Transverse colon (tissue), 4 donors: ENCODE results near the gene SCLY. TPM values are rescaled to one million over a fixed set of nuclear protein-coding genes. Genes with fewer than 3 reads are reported as not detected.

Source experiments
- DNase-seq: peaks from one replicate; pipeline ENCODE4 v3.0.0-alpha.2; 2019
- H3K27ac ChIP-seq, 4 donors: fragments of 200-600 bp; sonication (generic); 2 replicates each; pipeline ENCODE4 v1.5.1; 2016 to 2018; ENCODE audit warnings: inconsistent platforms in 4 of 4
- H3K27me3 ChIP-seq: fragments of 200-600 bp; sonication (generic); 2 replicates; pipeline ENCODE4 v1.5.1; 2017; ENCODE audit warnings: inconsistent platforms
- H3K36me3 ChIP-seq, 4 donors: fragments of 200-600 bp; sonication (generic); 2 replicates each; pipeline ENCODE4 v1.5.1; 2017 to 2019; ENCODE audit warnings: inconsistent platforms in 4 of 4
- H3K4me1 ChIP-seq, 4 donors: fragments of 200-600 bp; sonication (generic); 2 replicates each; pipeline ENCODE4 v1.5.1; 2017 to 2020; ENCODE audit warnings: inconsistent platforms in 4 of 4
- H3K4me3 ChIP-seq, 4 donors: fragments of 200-600 bp; sonication (generic); 1 replicate in 1 of 4; 2 replicates in 3 of 4; pipeline versions ENCODE4 v1.5.1 to v1.6.1; 2017 to 2019; ENCODE audit warnings: inconsistent platforms in 4 of 4
- H3K9me3 ChIP-seq, 2 donors: fragments of 200-600 bp; sonication (generic); 2 replicates each; pipeline ENCODE4 v1.5.1; 2017 to 2019; ENCODE audit warnings: inconsistent platforms in 2 of 2
- EP300 ChIP-seq: sonication (generic); formaldehyde crosslinking; IDR thresholded peaks from one replicate; pipeline ENCODE4 v1.6.1; 2017; ENCODE audit warnings: antibody characterized with exemption, low read depth
- POLR2A ChIP-seq: fragments of 450-650 bp; IDR thresholded peaks from one replicate; pipeline ENCODE4 v1.6.1; 2016; ENCODE audit warnings: antibody characterized with exemption, mild to moderate bottlenecking, moderate library complexity
- POLR2AphosphoS5 ChIP-seq, 3 donors: sonication (generic); formaldehyde crosslinking; IDR thresholded peaks; one replicate each; pipeline ENCODE4 v1.6.1; 2016; ENCODE audit warnings: antibody characterized with exemption in 3 of 3
- WGBS, 2 donors: methylation state at CpG; one replicate each; pipeline ENCODE4 v1.1.5; 2018; ENCODE audit warnings: low coverage in 1 of 2; 5-methylcytosine and 5-hydroxymethylcytosine counted together
- in situ Hi-C, 4 donors: fragments of 200-750 bp; cut with MboI; loops; one replicate each; pipeline versions ENCODE4 v1.15.0 to v1.15.1; 2017; ENCODE audit warnings: low sequenced_read_pairs in 3 of 4, low pct_ligation_motif_present in 1 of 4, low pct_unique_long_range_greater_than_20kb in 1 of 4
- intact Hi-C: fragments of 100-400 bp; cut with DNase I; formaldehyde crosslinking; loops from one replicate; pipeline ENCODE4 v1.15.1; 2023; ENCODE audit warnings: low total_unique reads
- total RNA-seq, 4 donors: library from RNA; depleted of rRNA; stranded (reverse); fragments of >200 nt; gene quantifications; one replicate each; pipeline ENCODE4 v1.1.0, GENCODE V29; 2016
- TF ChIP-seq, protein P1 (sequence below), 5 experiments: fragments of 200-600 bp in 3 of 5; fragments of 450-650 bp in 2 of 5; sonication (generic) in 3 of 5; IDR thresholded peaks; 1 replicate in 2 of 5; 2 replicates in 3 of 5; pipeline ENCODE4 v1.5.1; 2016 to 2017; ENCODE audit warnings: antibody characterized with exemption in 5 of 5, inconsistent platforms in 3 of 5, mild to moderate bottlenecking in 2 of 5, moderate library complexity in 1 of 5

Gene SCLY
- total RNA-seq, 4 donors from 2014 or later: 9.4 to 24.3 (median 11.1) TPM

DNA sequence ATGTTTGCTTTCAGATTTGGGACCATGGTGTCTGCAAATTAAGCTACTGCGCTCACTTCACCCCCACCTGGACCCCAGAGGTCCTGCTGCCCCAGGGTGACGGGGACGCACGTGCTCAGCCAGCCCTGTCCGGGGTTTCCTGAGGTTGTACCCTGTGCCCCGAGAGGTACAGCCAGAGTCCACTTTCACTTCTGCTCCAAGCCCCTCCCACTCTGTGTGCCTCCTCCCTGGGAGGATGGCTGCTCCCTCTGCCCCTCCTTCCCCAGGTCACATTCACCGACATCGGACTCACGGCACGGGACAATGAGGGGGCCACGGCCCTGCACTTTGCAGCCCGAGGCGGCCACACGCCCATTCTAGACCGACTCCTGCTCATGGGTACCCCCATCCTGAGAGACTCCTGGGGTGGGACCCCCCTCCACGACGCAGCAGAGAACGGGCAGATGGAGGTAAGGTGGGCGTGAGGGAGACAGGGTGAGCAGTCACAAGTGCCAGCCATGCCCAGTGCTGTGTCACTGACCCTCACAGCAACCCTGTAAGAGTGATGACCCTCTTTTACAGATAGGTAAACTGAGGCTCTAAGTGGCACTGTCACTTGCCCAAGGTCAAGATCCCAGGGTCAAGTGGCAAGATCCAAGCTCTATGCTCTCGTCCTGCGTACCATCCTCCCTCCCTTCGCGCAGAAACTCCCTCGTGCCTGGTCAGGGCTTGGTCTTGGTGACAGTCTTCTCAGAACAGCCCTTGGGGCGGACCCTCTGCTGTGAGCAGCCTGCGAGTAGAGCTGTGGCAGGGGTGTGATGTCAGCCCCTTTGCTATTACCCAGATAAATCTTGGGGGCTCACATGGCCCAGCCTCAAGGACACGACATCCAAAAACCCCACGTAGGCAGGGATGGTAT is 47.0 kb downstream of the SCLY start:
- 66 to 87% methylated on average over 3 to 28 of the region's 28 CpGs for WGBS, 2 donors
- Histone ChIP-seq H3K9me3 (peaks cover 3 to 6% of the 10 kb centered on the region in 2 donors), H3K4me3 (peak overlapping the region in 3 of 4 donors; percentile 11 to 28 (median 18)), H3K27ac (no peak overlapping the region), H3K36me3 (no peaks in the 10 kb centered on the region), H3K27me3 (no peaks in the 10 kb centered on the region), H3K4me1 (peaks cover 0 to 12% (median 6%) of the 10 kb centered on the region in 4 donors)
- intact Hi-C loops: no loop called here
- TF ChIP-seq, protein P1, sequence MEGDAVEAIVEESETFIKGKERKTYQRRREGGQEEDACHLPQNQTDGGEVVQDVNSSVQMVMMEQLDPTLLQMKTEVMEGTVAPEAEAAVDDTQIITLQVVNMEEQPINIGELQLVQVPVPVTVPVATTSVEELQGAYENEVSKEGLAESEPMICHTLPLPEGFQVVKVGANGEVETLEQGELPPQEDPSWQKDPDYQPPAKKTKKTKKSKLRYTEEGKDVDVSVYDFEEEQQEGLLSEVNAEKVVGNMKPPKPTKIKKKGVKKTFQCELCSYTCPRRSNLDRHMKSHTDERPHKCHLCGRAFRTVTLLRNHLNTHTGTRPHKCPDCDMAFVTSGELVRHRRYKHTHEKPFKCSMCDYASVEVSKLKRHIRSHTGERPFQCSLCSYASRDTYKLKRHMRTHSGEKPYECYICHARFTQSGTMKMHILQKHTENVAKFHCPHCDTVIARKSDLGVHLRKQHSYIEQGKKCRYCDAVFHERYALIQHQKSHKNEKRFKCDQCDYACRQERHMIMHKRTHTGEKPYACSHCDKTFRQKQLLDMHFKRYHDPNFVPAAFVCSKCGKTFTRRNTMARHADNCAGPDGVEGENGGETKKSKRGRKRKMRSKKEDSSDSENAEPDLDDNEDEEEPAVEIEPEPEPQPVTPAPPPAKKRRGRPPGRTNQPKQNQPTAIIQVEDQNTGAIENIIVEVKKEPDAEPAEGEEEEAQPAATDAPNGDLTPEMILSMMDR (IDR thresholded peaks at IDR 0.05): no peak
- TF ChIP-seq POLR2A: no peak
- TF ChIP-seq POLR2AphosphoS5 (IDR thresholded peaks at IDR 0.05): no peak
- no peak for TF ChIP-seq EP300
- peak; percentile 70 for DNase-seq
- in situ Hi-C loops: no loop called here

DNA sequence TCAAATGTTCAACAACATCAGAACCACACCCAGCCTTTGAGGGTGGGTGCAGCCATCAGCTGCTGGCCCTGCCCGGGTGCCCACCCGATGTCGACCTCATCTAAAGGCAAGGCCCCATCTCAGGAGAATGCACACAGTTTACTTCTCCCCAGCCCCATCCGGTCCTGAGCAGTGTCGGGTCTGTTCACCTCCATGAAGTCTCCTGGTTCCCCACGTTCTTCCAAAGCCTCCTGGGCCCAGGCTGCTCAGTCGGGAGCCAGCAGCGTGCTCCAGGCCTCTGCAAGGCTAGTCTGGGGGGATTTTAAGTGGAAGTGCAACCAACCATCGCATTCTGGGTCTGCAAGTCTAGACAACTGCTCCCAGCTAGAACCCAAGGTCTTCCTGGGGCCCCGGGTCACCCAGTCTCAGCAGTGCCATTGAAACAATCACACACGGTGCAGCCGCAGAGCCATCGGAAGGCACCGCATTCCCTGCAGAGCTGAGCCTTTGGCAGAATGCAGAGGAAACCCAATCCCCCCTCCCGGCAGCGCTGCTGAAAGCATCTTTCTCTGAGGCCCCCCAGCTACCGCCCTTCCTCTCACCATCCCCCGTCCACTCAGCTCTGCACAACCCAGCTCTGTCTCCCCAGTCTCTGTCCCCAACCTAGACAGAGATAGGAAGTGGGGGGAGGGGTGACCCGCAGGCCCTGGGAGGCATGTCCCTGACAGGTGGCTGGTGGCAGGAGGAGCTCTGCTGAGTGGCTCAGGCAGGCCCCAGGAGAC is 47.8 kb downstream of the SCLY start:
- in situ Hi-C loops: no loop called here
- Histone ChIP-seq H3K27me3 (no peaks in the 10 kb centered on the region), H3K4me1 (peaks cover 0 to 12% (median 6%) of the 10 kb centered on the region in 4 donors), H3K36me3 (no peaks in the 10 kb centered on the region), H3K4me3 (no peak overlapping the region), H3K27ac (no peak overlapping the region), H3K9me3 (peaks cover 3 to 8% of the 10 kb centered on the region in 2 donors)
- DNase-seq: peak; percentile 38
- 60% methylated on average over 19 of the region's 19 CpGs; no CpG with 5 or more reads in 1 of the 2 donors for WGBS, 2 donors
- TF ChIP-seq POLR2AphosphoS5 (IDR thresholded peaks at IDR 0.05) (no peak), POLR2A (no peak), EP300 (no peak)
- TF ChIP-seq, protein P1 (IDR thresholded peaks at IDR 0.05): no peak
- intact Hi-C loops: no loop called here

DNA sequence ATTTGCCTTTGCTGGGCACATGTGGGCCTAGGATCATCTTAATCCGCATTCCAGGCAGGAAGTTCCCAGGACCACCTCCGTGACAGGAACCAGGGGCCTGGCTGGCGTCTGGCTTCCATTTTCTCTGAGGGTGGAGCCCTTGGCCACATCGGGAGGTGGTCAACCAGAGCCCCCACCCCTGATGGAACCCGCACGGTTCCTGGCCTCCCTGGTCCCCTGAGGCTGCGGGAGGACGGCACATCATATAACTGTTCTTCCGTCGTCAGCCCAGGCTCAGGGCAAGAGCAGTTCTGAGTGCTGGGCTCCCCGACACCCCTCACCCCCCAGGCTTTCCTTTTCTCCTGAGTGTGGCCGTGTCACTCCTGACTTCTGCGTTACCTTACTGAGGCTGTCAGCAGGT is 52.8 kb downstream of the SCLY start:
- 92 to 96% methylated on average over 11 to 13 of the region's 13 CpGs for WGBS, 2 donors
- no peak overlapping the region for H3K27ac ChIP-seq
- in situ Hi-C loops (no loop called here), intact Hi-C loops (no loop called here)
- H3K4me1 ChIP-seq: peaks cover 0 to 3% (median 0%) of the 10 kb centered on the region in 4 donors
- TF ChIP-seq, protein P1 (IDR thresholded peaks at IDR 0.05): no peak
- TF ChIP-seq POLR2A: no peak
- no peak for TF ChIP-seq POLR2AphosphoS5 (IDR thresholded peaks at IDR 0.05)
- no peak for TF ChIP-seq EP300
- DNase-seq: no peak
- no peaks in the 10 kb centered on the region for H3K36me3 ChIP-seq
- no peaks in the 10 kb centered on the region for H3K27me3 ChIP-seq
- no peak overlapping the region for H3K4me3 ChIP-seq
- H3K9me3 ChIP-seq: peaks cover 3 to 8% of the 10 kb centered on the region in 2 donors

DNA sequence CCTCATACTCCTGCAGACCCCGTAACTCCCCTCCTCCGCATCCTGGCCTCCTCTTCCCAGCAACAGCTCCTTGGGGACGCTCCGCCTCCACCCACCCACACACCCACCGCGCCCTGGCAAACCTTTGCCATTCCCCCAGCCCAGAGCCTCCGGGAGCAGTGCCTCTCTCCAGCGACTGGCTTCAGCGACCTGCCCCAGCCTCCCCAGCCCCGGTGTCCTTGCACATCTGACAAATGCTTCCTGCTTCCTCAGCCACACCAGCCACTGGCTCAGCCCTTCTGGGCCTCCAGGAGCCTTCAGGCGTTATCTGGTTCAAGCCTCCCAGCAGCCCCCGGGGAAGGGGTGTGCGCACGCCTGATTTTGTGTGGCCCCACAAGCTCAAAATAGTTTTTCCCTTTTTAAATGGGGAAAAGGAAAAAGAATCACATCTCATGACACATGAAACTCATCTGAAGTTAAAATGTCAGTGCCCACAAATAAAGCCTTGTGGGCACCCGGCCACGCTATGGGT is 53.6 kb downstream of the SCLY start:
- intact Hi-C loops (no loop called here), in situ Hi-C loops (no loop called here)
- DNase-seq: no peak
- Histone ChIP-seq H3K27ac (no peak overlapping the region), H3K9me3 (peaks cover 3 to 8% of the 10 kb centered on the region in 2 donors), H3K4me1 (no peaks in the 10 kb centered on the region), H3K36me3 (no peaks in the 10 kb centered on the region), H3K4me3 (no peak overlapping the region), H3K27me3 (no peaks in the 10 kb centered on the region)
- 80 to 87% methylated on average over 7 to 16 of the region's 16 CpGs for whole genome bisulfite sequencing, 2 donors
- TF ChIP-seq, protein P1 (IDR thresholded peaks at IDR 0.05): no peak
- TF ChIP-seq EP300 (no peak), POLR2AphosphoS5 (IDR thresholded peaks at IDR 0.05) (no peak), POLR2A (no peak)
